ENCODE measurements around the gene BRD3. TPM values are rescaled to one million over a fixed set of nuclear protein-coding genes. Genes with fewer than 3 reads are reported as not detected.

BRD3 gene
- total RNA-seq (2022; extraction: Qiagen RNA extraction), result 14.8 to 20.6 TPM (median 18.9 TPM) in 5 replicates

GRCh38 chr9:134067904-134068743, at the start of gene BRD3:
Gene BRD3 (minus strand): TSS chr9:134068026. CDS start chr9:134053477, 14,549 bp downstream.

DNA sequence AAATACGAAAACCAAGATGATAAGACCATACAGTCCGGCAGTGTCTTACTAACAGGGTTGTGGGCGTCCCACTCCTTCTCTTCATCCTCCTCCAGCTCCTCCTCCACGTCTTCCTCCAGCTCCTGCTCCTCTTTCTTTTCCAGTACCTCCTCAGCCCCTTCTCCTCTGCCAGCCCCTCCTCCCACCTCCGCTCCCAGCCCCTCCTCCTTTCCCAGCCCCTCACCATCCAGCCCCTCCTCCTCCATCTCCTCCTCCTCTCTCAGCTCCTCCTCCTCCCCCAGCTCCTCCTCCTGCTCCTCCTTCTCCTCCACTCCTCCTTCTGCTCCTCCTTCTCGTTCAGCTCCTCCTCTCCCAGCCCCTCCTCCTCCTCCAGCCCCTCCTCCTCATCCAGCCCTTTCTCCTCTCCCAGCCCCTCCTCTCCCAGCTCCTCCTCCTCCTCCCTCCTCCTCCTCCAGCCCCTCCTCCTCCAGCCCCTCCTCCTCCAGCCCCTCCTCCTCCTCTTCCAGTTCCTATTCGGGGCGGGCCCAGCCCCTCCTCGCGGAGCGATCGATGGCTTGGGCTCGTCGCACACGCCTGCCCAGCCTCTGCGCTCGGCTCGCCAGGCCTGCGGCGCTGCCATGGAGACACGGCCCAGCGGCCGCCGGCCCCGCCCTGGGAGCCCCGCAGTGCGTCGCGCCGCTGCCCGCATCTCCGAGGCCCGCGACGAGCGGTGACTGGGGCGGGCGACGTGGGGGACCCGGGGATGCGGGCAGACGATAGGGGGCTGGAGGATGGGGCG, 42.8 kb downstream of the BRD3 start, which contains the start of gene BRD3OS:
TSS of gene BRD3OS (plus strand) at position 654 of the 778 bp plus-strand sequence. CDS start 1,267 bp downstream, outside the sequence.

DNA sequence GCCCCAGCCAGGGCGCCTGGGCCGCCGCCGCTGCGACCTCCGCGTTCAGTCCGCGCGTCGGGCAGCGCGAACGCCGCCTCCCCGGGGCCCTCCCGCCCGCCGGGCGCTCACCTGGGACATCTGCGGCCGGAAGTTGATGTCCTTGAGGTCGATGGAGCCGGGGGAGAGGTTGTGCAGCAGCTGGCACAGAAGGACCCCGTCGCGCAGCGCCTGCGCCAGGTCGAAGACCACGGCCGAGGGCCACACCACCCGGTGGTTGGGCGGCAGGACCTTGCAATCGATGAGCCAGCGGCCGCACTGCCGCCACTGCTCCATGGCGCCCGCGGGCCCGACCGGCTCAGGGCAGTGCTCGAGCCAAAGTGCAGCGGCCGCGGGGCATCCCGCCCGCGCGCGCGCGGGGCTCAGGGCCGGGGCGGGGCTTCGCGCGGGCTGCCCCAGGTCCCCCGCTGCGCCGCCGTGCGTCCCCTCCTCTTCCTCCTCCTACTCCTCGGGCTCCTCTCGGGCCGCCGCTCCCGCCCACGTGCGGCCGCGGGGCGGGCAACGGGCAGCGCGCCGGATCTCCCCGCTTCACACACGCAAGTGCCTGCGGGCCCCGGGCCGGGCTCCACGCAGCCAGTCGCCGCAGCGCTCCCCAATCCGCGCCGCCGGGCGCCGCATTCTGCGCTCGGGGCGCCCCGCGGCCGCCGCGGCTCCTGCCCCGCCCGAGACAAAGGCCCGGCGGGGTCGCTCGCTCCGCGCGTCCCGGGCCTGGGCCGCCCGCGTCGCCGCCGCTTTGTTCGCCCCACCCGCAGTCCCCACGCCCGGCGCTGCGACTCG, 75.7 kb downstream of the BRD3 start, which contains the start of gene VAV2:
TSS of gene VAV2 (minus strand) at position 361 of the 816 bp plus-strand sequence. CDS start at position 315, 46 bp downstream.

Other genes with a start within 250 kb of the BRD3 start
- 34.1 to 41.5 TPM (median 38.7 TPM) in 5 replicates for gene VAV2, start 75.7 kb downstream of the BRD3 start, total RNA-seq (2022; extraction: Qiagen RNA extraction)
- 14.8 to 17.5 TPM (median 17.3 TPM) in 5 replicates for gene BRD3OS, start 42.5 kb downstream of the BRD3 start, total RNA-seq (2022; extraction: Qiagen RNA extraction)
- 53.3 to 63.5 TPM (median 62.3 TPM) in 5 replicates for gene WDR5, start 68.1 kb upstream of the BRD3 start, total RNA-seq (2022; extraction: Qiagen RNA extraction)
- gene RNU6ATAC, start 96.5 kb upstream of the BRD3 start, total RNA-seq (2022; extraction: Qiagen RNA extraction), result not detected in 5 replicates

Data from A549 treated with AZD2906 at 1 μM for 4 hours (cell line).